Measurements from ENCODE around the gene OR1D5.

Gene OR1D5

GRCh38 chr17:3039736-3040135 is 23.7 kb downstream of the OR1D5 start:
- peaks cover 17% of the 10 kb centered on the region for H3K9me3 ChIP-seq (ENCODE audit: insufficient read depth, low read depth, low read length)
- 87% methylated on average over 6 of the region's 6 CpGs for WGBS
- no peaks in the 10 kb centered on the region for H3K4me1 ChIP-seq (ENCODE audit: insufficient read depth, low read length)
- no peak overlapping the region for H3K27ac ChIP-seq (ENCODE audit: low read depth, low read length)
- H3K36me3 ChIP-seq (ENCODE audit: insufficient read depth, low read length): no peaks in the 10 kb centered on the region
- H3K27me3 ChIP-seq (ENCODE audit: insufficient read depth, low read length): no peaks in the 10 kb centered on the region
- H3K9ac ChIP-seq (ENCODE audit: low read depth, low read length): no peak overlapping the region
- H3K4me3 ChIP-seq (ENCODE audit: low read length): no peak overlapping the region

GRCh38 chr17:3038941-3039340 is 24.5 kb downstream of the OR1D5 start:
- no peaks in the 10 kb centered on the region for H3K4me1 ChIP-seq (ENCODE audit: insufficient read depth, low read length)
- no peaks in the 10 kb centered on the region for H3K36me3 ChIP-seq (ENCODE audit: insufficient read depth, low read length)
- 62% methylated on average over 5 of the region's 5 CpGs for WGBS
- no peaks in the 10 kb centered on the region for H3K27me3 ChIP-seq (ENCODE audit: insufficient read depth, low read length)
- no peak overlapping the region for H3K4me3 ChIP-seq (ENCODE audit: low read length)
- H3K9ac ChIP-seq (ENCODE audit: low read depth, low read length): no peak overlapping the region
- no peak overlapping the region for H3K27ac ChIP-seq (ENCODE audit: low read depth, low read length)
- peaks cover 12% of the 10 kb centered on the region for H3K9me3 ChIP-seq (ENCODE audit: insufficient read depth, low read depth, low read length)

GRCh38 chr17:3037259-3037658 is 26.1 kb downstream of the OR1D5 start:
- no peaks in the 10 kb centered on the region for H3K9me3 ChIP-seq (ENCODE audit: insufficient read depth, low read depth, low read length)
- H3K4me3 ChIP-seq (ENCODE audit: low read length): no peak overlapping the region
- no peaks in the 10 kb centered on the region for H3K27me3 ChIP-seq (ENCODE audit: insufficient read depth, low read length)
- no peaks in the 10 kb centered on the region for H3K4me1 ChIP-seq (ENCODE audit: insufficient read depth, low read length)
- no peak overlapping the region for H3K27ac ChIP-seq (ENCODE audit: low read depth, low read length)
- 83% methylated on average over 6 of the region's 9 CpGs for WGBS
- 0 out of 2 replicates have a peak, but pooled peaks cover 4% of the 10 kb centered on the region for H3K36me3 ChIP-seq (ENCODE audit: insufficient read depth, low read length)
- no peak overlapping the region for H3K9ac ChIP-seq (ENCODE audit: low read depth, low read length)

- H3K9ac ChIP-seq (ENCODE audit: low read depth, low read length): no peak overlapping the region
- 98% methylated on average over 6 of the region's 6 CpGs for WGBS
- no peaks in the 10 kb centered on the region for H3K4me1 ChIP-seq (ENCODE audit: insufficient read depth, low read length)
- H3K27me3 ChIP-seq (ENCODE audit: insufficient read depth, low read length): no peaks in the 10 kb centered on the region
- H3K4me3 ChIP-seq (ENCODE audit: low read length): no peak overlapping the region
- H3K36me3 ChIP-seq (ENCODE audit: insufficient read depth, low read length): 0 out of 2 replicates have a peak, but pooled peaks cover 4% of the 10 kb centered on the region
- H3K27ac ChIP-seq (ENCODE audit: low read depth, low read length): no peak overlapping the region
- no peaks in the 10 kb centered on the region for H3K9me3 ChIP-seq (ENCODE audit: insufficient read depth, low read depth, low read length)
Observed at GRCh38 chr17:3036800-3037199, 26.6 kb downstream of the OR1D5 start.

GRCh38 chr17:3035968-3036280 is 27.5 kb downstream of the OR1D5 start:
- no peaks in the 10 kb centered on the region for H3K4me1 ChIP-seq (ENCODE audit: insufficient read depth, low read length)
- peaks cover 6% of the 10 kb centered on the region for H3K36me3 ChIP-seq (ENCODE audit: insufficient read depth, low read length)
- no peak overlapping the region for H3K4me3 ChIP-seq (ENCODE audit: low read length)
- no peaks in the 10 kb centered on the region for H3K9me3 ChIP-seq (ENCODE audit: insufficient read depth, low read depth, low read length)
- no peak overlapping the region for H3K9ac ChIP-seq (ENCODE audit: low read depth, low read length)
- no peak overlapping the region for H3K27ac ChIP-seq (ENCODE audit: low read depth, low read length)
- WGBS: 92% methylated on average over 7 of the region's 7 CpGs
- H3K27me3 ChIP-seq (ENCODE audit: insufficient read depth, low read length): no peaks in the 10 kb centered on the region

- Histone ChIP-seq H3K27ac (ENCODE audit: low read depth, low read length) (no peak overlapping the region), H3K9me3 (ENCODE audit: insufficient read depth, low read depth, low read length) (no peaks in the 10 kb centered on the region), H3K4me3 (ENCODE audit: low read length) (no peak overlapping the region), H3K27me3 (ENCODE audit: insufficient read depth, low read length) (no peaks in the 10 kb centered on the region), H3K4me1 (ENCODE audit: insufficient read depth, low read length) (no peaks in the 10 kb centered on the region), H3K36me3 (ENCODE audit: insufficient read depth, low read length) (peaks cover 11% of the 10 kb centered on the region), H3K9ac (ENCODE audit: low read depth, low read length) (no peak overlapping the region)
- 91% methylated on average over 13 of the region's 13 CpGs for WGBS
Observed at GRCh38 chr17:3035256-3035967, 28.0 kb downstream of the OR1D5 start.

GRCh38 chr17:3034578-3034920 is 28.9 kb downstream of the OR1D5 start:
- peaks cover 20% of the 10 kb centered on the region for H3K36me3 ChIP-seq (ENCODE audit: insufficient read depth, low read length)
- H3K9ac ChIP-seq (ENCODE audit: low read depth, low read length): no peak overlapping the region
- 95% methylated on average over 9 of the region's 9 CpGs for WGBS
- H3K4me3 ChIP-seq (ENCODE audit: low read length): no peak overlapping the region
- no peaks in the 10 kb centered on the region for H3K27me3 ChIP-seq (ENCODE audit: insufficient read depth, low read length)
- no peaks in the 10 kb centered on the region for H3K9me3 ChIP-seq (ENCODE audit: insufficient read depth, low read depth, low read length)
- H3K4me1 ChIP-seq (ENCODE audit: insufficient read depth, low read length): no peaks in the 10 kb centered on the region
- no peak overlapping the region for H3K27ac ChIP-seq (ENCODE audit: low read depth, low read length)

- WGBS: 93% methylated on average over 24 of the region's 26 CpGs
- Histone ChIP-seq H3K27me3 (ENCODE audit: insufficient read depth, low read length) (no peaks in the 10 kb centered on the region), H3K9me3 (ENCODE audit: insufficient read depth, low read depth, low read length) (no peaks in the 10 kb centered on the region), H3K4me1 (ENCODE audit: insufficient read depth, low read length) (no peaks in the 10 kb centered on the region), H3K36me3 (ENCODE audit: insufficient read depth, low read length) (peaks cover 25% of the 10 kb centered on the region), H3K4me3 (ENCODE audit: low read length) (no peak overlapping the region), H3K27ac (ENCODE audit: low read depth, low read length) (no peak overlapping the region), H3K9ac (ENCODE audit: low read depth, low read length) (no peak overlapping the region)
Observed at GRCh38 chr17:3033741-3034577, 29.4 kb downstream of the OR1D5 start.

- WGBS: 93% methylated on average over 15 of the region's 15 CpGs
- Histone ChIP-seq H3K9ac (ENCODE audit: low read depth, low read length) (no peak overlapping the region), H3K4me1 (ENCODE audit: insufficient read depth, low read length) (no peaks in the 10 kb centered on the region), H3K9me3 (ENCODE audit: insufficient read depth, low read depth, low read length) (no peaks in the 10 kb centered on the region), H3K36me3 (ENCODE audit: insufficient read depth, low read length) (peaks cover 29% of the 10 kb centered on the region), H3K4me3 (ENCODE audit: low read length) (no peak overlapping the region), H3K27me3 (ENCODE audit: insufficient read depth, low read length) (no peaks in the 10 kb centered on the region), H3K27ac (ENCODE audit: low read depth, low read length) (no peak overlapping the region)
Observed at GRCh38 chr17:3033248-3033640, 30.2 kb downstream of the OR1D5 start.

GRCh38 chr17:3032258-3033247 is 30.9 kb downstream of the OR1D5 start:
- 93% methylated on average over 27 of the region's 27 CpGs for WGBS
- Histone ChIP-seq H3K27ac (ENCODE audit: low read depth, low read length) (no peak overlapping the region), H3K4me3 (ENCODE audit: low read length) (no peak overlapping the region), H3K36me3 (ENCODE audit: insufficient read depth, low read length) (peaks cover 33% of the 10 kb centered on the region), H3K9ac (ENCODE audit: low read depth, low read length) (no peak overlapping the region), H3K9me3 (ENCODE audit: insufficient read depth, low read depth, low read length) (no peaks in the 10 kb centered on the region), H3K4me1 (ENCODE audit: insufficient read depth, low read length) (no peaks in the 10 kb centered on the region), H3K27me3 (ENCODE audit: insufficient read depth, low read length) (no peaks in the 10 kb centered on the region)
